Measurements from ENCODE around the gene PPM1M.
"Not testable (repeated sequence)": the region's sequence is repeated elsewhere in the genome, so short reads cannot be mapped to it uniquely, and the experiment has no call there.

- TF ChIP-seq CTCF (IDR thresholded peaks at IDR 0.05); POLR2A (IDR thresholded peaks at IDR 0.05); EP300 (IDR thresholded peaks at IDR 0.05; ENCODE audit: low read depth): not testable (repeated sequence)
Observed at GRCh38 chr3:52272172-52272571, 26.6 kb downstream of the PPM1M start.

Data from transverse colon (tissue), 3 donors.